H1 (cell line): ENCODE data around the gene LDLRAD4. TPM values are rescaled to one million over a fixed set of nuclear protein-coding genes. Genes with fewer than 3 reads are reported as not detected.

Experiments used
- CHD7 ChIP-seq: fragments of 300-600 bp; sonication (generic); IDR thresholded peaks from 2 replicates; pipeline ENCODE4 v1.7.1; 2012; ENCODE audit warnings: low read length, moderate library complexity, mild to moderate bottlenecking, inconsistent platforms; ENCODE audit not compliant: insufficient replicate concordance
- HDAC6 ChIP-seq: IDR thresholded peaks from one replicate; pipeline ENCODE4 v1.7.1; 2012; ENCODE audit warnings: low read depth, mild to moderate bottlenecking, inconsistent platforms, low read length, moderate library complexity
- polyA plus RNA-seq, 7 experiments: library from polyadenylated mRNA; depleted of rRNA in 3 of 7; stranded (reverse) in 5 of 7; unstranded in 2 of 7; fragments of >200 nt in 5 of 7; fragments of 200-250 nt in 2 of 7; gene quantifications; 1 replicate in 5 of 7; 2 replicates in 1 of 7; 4 replicates in 1 of 7; pipeline versions ENCODE4 v1.2.1 to v1.2.3, GENCODE V29; 2011 to 2013; ENCODE audit warnings: missing spikeins in 2 of 7, mixed read lengths in 2 of 7
- total RNA-seq: library from RNA; stranded (reverse); fragmentation: NEBNext Ultra II Directional; extraction: Animal tissue kit (Norgen Biotek cat#: 25700); gene quantifications from 2 replicates; pipeline ENCODE4 v1.2.1, GENCODE V29; 2021

LDLRAD4 gene
- total and polyA plus RNA-seq, 2 of the 8 experiments (the other 6 are each of a cell fraction or from before 2014, with no cell fraction given), result 0.77 to 1.4 TPM

- TF ChIP-seq CHD7 (no peak), HDAC6 (no peak)
Observed at GRCh38 chr18:13260935-13261640, 42.5 kb downstream of the LDLRAD4 start (continued).
